ENCODE measurements around the gene ADAM33. TPM values are rescaled to one million over a fixed set of nuclear protein-coding genes. Genes with fewer than 3 reads are reported as not detected.

Gene ADAM33
- total and polyA plus RNA-seq, 2 of the 8 experiments (the other 6 are each of a cell fraction or from before 2014, with no cell fraction given), result 4.2 to 6.0 TPM

DNA sequence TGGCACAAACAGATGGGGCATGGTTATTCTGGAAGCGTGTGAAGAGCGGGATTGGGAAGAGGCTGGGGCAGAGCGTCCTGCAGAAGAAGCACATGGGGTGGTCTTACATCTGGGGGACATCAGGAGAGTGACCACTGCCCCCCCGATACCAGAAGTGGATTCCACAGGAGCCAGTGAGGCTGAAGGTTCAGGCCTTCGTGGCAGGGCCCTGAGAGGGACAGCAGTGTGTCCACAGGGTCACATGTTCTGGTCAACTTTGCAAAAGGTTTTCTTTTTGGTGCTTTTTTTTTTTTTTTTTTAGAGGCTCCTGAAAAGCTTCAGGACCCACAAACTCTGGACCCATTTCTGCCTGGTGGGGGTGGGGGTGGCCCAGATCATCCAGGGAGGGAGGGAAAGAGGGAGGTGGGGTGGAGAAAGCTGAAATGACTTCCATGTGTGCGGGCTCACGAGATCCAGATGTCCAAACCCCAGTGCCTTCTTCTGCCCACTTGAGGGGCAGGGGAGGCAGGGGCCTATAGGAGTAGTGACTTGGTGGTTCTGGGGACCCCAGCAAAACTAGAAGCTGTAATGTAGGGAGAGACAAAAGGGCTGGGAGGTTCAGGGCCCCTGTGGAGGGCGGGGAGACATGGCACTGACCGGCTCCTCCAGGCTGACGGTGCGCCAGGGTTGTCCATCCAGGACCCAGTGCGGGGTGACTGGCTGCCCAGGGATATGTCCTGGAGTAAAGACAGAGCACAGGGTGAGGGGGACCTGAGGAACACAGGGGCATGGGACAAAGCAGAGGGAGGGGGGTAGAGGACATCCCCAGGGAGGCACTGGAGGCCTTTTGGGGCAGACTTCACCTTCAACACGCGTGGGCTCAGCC lies 2.7 kb downstream of the ADAM33 start:
- POLR2A ChIA-PET (ENCODE audit: partially characterized antibody), result interaction anchor here (1.3 to 2.9 kb wide), 2 partner anchors 8 to 74 kb away, joined by 3 to 8 read pairs; no protein-coding TSS in a partner anchor
- peaks cover 0 to 14% (median 5%) of the 10 kb centered on the region in 4 experiments; a peak in 5 of 7 replicates for H3K27me3 ChIP-seq (replicated peaks in 1 of 4; ENCODE audit: control insufficient read depth in 3 of 4, extremely low read depth in 1 of 4, insufficient read depth in 3 of 4, low read length in 3 of 4)

More for the DNA sequence above, 2.7 kb downstream of the ADAM33 start:
- Histone ChIP-seq H3K4me1 (replicated peaks in 1 of 4; ENCODE audit: control insufficient read depth in 3 of 4, insufficient read depth in 4 of 4, low read length in 3 of 4) (peaks cover 2 to 21% (median 14%) of the 10 kb centered on the region in 4 experiments), H4K8ac (ENCODE audit: extremely low read depth, insufficient read depth, low read length) (no peak overlapping the region), H4K20me1 (replicated peaks in 1 of 2; ENCODE audit: control insufficient read depth in 1 of 2, insufficient read depth in 2 of 2, low read length in 2 of 2) (no peaks in the 10 kb centered on the region), H2BK20ac (ENCODE audit: low read length) (no peak overlapping the region), H3K9ac (replicated peaks in 1 of 4; ENCODE audit: extremely low read depth in 1 of 4, low read depth in 3 of 4, low read length in 3 of 4) (no peak overlapping the region), H2AK5ac (ENCODE audit: low read depth, low read length) (no peak overlapping the region), H4K91ac (replicated peaks; ENCODE audit: insufficient read length, low read length) (no peak overlapping the region), H3K23ac (ENCODE audit: insufficient read length) (no peak overlapping the region), H2BK15ac (ENCODE audit: low read length) (no peak overlapping the region), H3K23me2 (ENCODE audit: low read depth, low read length) (peaks cover 11% of the 10 kb centered on the region), H3K79me1 (ENCODE audit: low read depth, low read length) (no peaks in the 10 kb centered on the region), H3K79me2 (ENCODE audit: control insufficient read depth in 1 of 2, insufficient read depth in 2 of 2, low read length in 2 of 2) (no peaks in the 10 kb centered on the region), H3K14ac (ENCODE audit: insufficient read length) (no peak overlapping the region), H3K18ac (ENCODE audit: extremely low read depth, low read length) (no peak overlapping the region), H3K56ac (replicated peaks; ENCODE audit: insufficient read length, low read depth, low read length) (no peak overlapping the region), H3K4me2 (ENCODE audit: insufficient read depth in 1 of 2, low read depth in 2 of 2, low read length in 2 of 2) (no peak overlapping the region), H3K27ac (ENCODE audit: low read depth, low read length) (no peak overlapping the region), H2BK12ac (ENCODE audit: low read depth, low read length) (no peak overlapping the region), H3K4me3 (ENCODE audit: extremely low read depth in 1 of 4, insufficient read depth in 2 of 4, low read depth in 3 of 4, low read length in 4 of 4) (no peak overlapping the region), H3K4ac (replicated peaks; ENCODE audit: insufficient read length, low read depth, low read length) (no peak overlapping the region), H2BK120ac (replicated peaks; ENCODE audit: low read depth, low read length) (no peak overlapping the region), H3K36me3 (ENCODE audit: control insufficient read depth in 2 of 4, insufficient read depth in 4 of 4, low read length in 3 of 4) (no peaks in the 10 kb centered on the region), H3K9me3 (ENCODE audit: insufficient read depth in 2 of 2, low read depth in 1 of 2, low read length in 1 of 2) (no peaks in the 10 kb centered on the region), H4K5ac (ENCODE audit: insufficient read length, low read depth, low read length) (no peak overlapping the region), H2AFZ (ENCODE audit: low read length) (no peak overlapping the region), H2BK5ac (ENCODE audit: low read depth, low read length) (no peak overlapping the region)
- DNase-seq (ENCODE audit: low read depth in 1 of 2, low spot score in 2 of 2) (no peak), FAIRE-seq (no peak)
- CTCF ChIA-PET (ENCODE audit: partially characterized antibody), result interaction anchor here (0.7 to 45.1 kb wide), 10 partner anchors 7 to 116 kb away, joined by 3 to 1432 read pairs (median 7); partner anchors contain the start of genes ADAM33 and SIGLEC1
- WGBS, 2 experiments (ENCODE audit: extremely low coverage in 1 of 2, insufficient coverage in 1 of 2, insufficient read length in 1 of 2, insufficient replicate concordance in 2 of 2, low coverage in 1 of 2, low lambda C conversion rate in 2 of 2, missing lambda C conversion rate in 1 of 2), result 84% methylated on average over 12 of the region's 14 CpGs; no CpG with 5 or more reads in 1 of the 2 experiments
- TF ChIP-seq EP300 (IDR thresholded peaks at IDR 0.05; ENCODE audit: borderline replicate concordance in 1 of 2, low read depth in 2 of 2, low read length in 2 of 2) (no peak), YY1 (IDR thresholded peaks at IDR 0.05; ENCODE audit: low read depth, low read length) (no peak), RFX5 (IDR thresholded peaks at IDR 0.05; ENCODE audit: borderline replicate concordance, low read depth, low read length) (no peak), SIRT6 (IDR thresholded peaks at IDR 0.05; ENCODE audit: low read length) (no peak), HDAC2 (IDR thresholded peaks at IDR 0.05; ENCODE audit: borderline replicate concordance in 1 of 2, low read depth in 2 of 2, low read length in 2 of 2) (no peak)

All from H1 (cell line).